ENCODE measurements around the gene KLK11.
"Not testable (repeated sequence)": the region's sequence is repeated elsewhere in the genome, so short reads cannot be mapped to it uniquely, and the experiment has no call there.

Gene KLK11

DNA sequence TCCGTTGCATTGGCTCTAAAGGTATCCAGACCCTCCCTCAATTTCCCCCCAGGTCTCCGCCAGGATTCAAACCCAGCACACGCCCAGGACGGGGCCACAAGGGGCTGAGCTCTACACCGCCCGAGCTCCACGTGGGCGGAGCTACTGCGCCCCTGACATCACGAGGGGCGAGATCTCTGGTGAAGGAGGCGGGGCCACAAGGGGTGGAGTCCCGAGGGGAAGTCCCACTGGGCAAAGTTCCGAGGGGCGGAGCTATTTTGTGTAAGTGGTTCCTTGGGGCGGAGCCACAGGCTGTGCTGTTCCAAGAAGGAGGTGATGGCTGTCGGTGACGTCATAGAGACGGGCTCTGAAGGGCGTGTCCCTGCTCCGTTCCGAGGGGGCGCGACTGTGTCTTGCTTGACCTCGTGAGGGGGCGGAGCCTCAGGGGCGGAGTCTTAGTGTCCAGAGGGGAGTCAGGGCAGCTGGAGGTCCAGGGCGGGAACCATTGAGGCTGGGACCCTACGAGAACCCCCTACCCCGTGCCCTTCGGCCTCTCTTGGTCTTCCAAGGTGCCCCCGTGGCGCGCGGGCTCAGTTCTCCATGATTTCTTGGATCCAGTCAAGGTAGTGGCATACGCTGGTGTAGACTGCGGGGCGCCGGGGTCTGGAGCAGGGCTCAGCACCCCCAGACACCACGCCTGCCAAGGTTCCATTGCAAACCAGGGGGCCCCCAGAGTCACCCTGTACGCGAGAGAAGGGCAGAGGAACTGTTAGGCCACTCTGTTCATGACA lies 23.7 kb downstream of the KLK11 start:
- FAIRE-seq: no peak

DNA sequence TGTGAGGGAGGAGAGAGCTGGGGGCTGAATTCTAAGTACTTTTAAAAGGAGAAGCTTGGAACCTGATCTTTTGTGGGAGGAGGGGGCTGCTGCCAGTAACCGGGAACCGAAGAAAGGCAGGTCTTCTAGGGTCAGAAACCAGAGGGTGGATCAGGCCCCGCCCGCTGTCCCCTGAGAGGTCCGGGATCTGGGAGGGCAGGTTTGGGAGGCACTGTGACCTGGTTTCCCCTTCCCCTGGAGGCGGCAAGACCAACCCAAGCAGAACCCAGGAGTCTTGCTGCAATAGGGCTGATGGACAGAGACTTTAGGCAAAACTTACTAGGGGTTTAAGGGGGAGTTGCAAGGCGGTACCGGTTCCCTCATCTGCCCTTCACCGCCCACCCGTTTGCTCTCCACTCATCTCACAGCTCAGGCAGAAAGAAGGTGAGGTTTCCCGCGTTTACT lies 24.3 kb downstream of the KLK11 start:
- no peak for FAIRE-seq

DNA sequence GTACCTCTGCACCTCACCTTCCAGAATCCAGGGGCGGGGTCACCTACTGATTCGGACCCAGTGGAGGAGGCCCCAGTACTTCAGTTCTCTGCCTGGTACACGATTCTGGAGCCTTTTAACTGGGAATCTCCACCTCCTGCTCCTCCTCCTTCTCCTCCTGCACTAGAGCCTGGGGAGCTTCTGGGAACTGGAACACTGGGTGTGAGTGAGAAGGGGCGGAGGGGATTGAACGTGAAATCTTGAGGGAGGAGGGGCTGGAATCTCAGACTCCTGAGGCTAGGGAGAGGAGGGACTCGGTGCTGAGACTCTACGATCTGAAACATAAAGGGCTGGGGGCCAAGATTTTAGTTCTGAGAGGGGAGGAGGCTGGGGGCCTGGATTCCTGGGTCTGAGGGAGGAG lies 24.9 kb downstream of the KLK11 start, which contains the start of gene KLK8:
TSS of gene KLK8 (minus strand) at position 90 of the 400 bp plus-strand sequence. CDS start 437 bp downstream, outside the sequence.
- FAIRE-seq: no peak

DNA sequence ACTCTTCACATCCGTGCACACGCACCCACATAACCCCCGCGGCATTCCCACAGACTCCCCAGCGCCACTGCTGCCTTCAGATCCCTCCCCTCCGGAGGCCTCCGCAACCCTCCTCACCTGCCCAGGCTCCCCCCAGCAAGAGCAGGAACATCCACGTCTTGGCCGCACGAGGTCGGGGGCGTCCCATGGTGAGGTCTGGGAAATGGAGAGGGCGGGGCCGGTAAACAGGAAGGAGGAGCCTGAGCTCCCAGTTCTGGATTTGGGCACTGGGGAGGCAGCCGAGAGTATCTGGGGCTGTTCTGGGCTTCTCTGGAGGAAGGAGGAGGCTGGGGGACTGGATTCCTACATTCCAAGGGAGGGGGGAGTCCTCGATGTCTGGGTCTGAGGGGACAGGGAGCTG lies 25.4 kb downstream of the KLK11 start:
- no peak for FAIRE-seq

DNA sequence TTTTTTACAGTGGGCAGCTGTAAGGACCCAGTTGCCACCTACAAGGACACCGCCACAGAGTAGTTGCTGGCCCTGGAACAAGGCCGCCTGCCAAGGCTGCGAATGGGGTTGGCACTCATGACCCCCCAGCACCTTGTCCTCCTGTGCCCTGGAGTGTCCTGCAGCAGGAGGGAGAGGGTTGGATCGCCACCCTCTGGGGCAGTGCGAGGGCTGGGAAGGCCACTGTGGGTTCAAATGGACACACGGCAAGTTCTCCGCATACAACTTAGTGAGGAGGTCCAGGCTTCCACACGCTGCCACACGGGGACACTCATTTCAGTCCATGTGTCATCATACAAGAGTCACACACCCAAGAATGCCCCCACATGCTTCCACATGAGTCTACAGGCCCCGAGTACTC lies 26.0 kb downstream of the KLK11 start:
- FAIRE-seq: no peak

DNA sequence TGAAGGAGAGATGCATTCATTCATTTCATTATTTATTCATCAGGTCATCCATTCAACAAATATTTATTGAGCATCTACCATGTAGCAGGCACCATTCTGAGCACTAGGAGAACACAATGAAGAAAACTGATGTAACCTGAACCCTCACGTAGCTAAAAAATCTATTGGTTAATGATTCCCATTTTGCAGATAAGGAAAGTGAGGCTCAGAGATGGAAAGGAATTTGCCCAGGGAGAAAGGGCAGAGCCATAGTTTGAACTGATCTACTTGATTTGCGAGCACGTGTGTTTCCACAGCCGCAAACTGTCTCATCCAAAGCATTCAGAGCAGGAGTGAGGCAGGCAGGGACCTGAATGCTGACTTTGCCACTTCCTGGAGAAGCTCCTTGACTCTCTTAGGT lies 27.7 kb downstream of the KLK11 start:
- FAIRE-seq: no peak

DNA sequence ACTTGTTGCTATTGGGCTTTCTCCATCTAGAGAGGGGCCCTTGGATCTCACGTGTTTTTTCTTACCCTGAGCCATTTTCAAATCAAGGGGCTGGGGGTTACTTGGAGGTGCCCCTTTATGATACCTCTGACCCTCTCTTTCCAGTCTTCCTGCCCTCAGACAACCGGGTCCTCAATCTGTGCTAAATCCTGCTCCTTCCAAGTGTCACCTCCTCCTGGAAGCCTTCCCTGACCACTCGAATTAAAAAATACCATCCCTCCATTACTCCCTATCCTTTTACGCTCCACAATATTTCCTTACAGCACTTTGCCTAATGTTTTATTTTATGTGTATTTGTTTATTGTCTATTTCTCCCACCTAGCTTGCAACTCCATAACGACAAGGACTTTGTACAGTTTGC lies 28.4 kb downstream of the KLK11 start:
- no peak for FAIRE-seq

DNA sequence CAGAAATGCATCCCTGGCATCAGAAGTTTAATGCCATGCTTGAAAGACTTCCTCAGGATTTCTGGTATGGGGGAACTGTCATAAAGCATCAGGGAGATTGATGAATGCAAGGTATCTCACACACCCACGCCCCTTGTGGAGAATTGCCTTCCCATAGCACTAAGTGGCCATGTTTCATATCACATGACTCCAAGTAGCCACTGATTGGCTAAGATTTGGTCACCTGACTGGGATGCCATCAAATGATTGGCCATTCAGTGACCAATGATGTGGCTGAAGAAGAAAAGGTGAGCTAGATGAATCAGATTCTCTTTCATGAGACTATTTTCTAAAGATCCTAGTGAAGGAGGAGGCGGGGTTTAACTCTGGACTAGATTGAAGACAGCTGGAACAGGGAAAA lies 32.3 kb downstream of the KLK11 start:
- no peak for FAIRE-seq

DNA sequence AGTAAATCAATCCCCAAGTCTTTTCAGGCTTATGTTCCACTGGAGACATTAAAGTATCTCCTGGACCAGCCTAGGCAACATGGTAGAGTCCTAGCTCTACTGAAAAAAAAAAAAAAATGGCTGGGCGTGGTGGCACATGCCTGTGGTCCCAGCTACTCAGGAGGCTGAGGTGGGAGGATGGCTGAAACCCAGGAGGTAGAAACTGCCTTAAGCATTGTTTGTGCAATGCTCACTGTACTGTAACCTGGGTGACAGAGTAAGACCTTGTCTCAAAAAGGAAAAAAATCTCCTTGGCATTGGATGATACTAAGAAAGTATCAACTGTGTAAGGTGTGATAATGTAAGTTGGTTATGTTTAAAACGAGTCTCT lies 33.8 kb downstream of the KLK11 start:
- FAIRE-seq: no peak

DNA sequence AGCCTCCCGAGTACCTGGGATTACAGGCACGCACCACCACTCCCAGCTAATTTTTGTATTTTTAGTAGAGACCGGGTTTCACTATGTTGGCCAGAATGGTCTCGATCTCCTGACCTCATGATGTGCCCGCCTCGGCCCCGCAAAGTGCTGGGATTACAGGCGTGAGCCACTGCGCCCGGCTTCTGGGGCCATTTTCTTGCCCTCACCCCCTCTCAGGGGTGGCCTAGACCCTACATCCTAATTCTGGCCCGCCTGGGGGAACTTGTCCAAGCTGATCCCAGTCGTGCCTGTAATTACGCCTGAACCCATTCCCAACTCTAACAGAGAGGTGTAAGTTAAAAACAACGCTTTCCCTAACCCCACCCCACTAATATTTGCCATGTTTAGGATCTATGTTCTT lies 42.0 kb downstream of the KLK11 start:
- FAIRE-seq: not testable (repeated sequence)

DNA sequence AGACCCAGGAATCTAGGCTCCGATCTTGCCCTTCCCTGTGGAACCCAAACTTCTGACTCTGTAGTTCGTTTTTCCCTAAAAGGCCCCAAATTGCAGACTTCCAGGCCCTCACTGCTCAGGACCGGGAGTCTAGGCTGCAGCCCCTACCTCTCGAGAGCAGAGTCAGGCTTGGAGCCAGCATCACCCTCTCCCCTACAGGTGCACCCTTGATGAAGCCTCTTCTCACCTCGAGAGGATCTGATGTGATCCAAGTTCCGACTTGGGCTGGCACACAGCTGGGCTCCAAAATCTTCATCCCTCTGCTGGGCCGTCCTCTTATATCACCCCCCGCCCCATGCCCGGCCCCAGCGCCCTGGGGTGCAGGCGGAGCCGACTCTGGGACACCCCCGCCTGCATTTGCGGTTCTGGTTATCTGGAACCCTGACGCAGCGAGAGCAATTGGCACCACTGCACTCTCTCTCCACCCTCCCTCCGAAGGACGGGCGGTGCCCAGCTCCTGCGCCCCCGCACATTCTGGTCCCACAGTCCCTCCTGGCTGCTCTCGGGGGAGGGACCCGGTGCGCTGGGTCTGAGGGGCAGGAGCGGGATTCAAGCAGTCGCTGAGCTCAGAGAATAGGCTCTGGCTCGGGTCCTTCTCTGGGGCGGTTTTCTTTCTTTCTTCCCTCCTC lies 42.7 kb downstream of the KLK11 start, which contains the start of gene KLK7:
TSS of gene KLK7 (minus strand) at position 293 of the 668 bp plus-strand sequence. CDS start 1,518 bp downstream, outside the sequence.
- FAIRE-seq: no peak

DNA sequence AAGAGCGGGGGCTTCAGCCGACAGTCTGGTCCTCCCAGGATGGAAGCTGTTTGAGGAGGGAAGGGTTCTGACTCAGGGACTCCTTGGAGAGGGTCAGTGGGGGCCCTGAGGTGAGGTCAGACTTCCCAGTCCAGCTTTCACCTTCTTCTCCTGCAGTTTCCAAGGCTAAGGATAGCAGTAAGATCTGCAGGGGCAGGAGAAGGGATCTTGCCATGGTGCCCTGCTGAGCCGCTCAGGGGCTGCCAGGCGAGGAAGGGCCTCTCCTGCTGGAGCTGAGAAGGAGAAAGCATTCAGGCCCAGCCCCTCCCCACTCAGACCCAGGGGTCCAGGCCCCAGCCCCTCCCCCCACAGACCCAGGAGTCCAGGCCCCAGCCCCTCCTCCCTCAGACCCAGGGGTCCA lies 44.2 kb downstream of the KLK11 start:
- FAIRE-seq: no peak

DNA sequence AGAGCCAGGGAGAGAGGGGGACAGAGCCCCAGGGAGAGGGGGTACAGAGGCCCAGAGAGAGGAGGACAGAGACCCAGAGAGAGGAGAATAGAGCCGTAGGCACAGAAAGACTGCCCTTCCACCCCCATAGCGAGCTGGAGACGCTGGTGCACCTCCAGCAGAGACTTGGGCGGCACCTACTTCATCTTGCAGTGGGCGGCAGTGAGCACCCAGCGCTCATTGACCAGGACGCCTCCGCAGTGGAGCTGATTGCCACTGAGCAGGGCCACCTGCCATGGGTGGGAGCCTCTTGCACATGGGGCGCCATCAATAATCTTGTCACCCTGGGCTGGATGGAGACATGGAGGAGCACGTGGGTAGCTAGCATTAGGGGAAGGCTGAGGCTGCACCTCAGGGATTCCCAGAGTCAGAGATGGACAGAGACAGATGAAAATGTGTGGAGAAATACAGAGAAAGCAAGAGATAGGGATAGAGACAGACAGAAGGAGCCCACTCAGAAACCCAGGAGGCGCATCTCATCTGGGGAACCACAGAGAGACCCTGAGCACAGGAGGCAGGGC lies 44.7 kb downstream of the KLK11 start:
- no peak for FAIRE-seq

DNA sequence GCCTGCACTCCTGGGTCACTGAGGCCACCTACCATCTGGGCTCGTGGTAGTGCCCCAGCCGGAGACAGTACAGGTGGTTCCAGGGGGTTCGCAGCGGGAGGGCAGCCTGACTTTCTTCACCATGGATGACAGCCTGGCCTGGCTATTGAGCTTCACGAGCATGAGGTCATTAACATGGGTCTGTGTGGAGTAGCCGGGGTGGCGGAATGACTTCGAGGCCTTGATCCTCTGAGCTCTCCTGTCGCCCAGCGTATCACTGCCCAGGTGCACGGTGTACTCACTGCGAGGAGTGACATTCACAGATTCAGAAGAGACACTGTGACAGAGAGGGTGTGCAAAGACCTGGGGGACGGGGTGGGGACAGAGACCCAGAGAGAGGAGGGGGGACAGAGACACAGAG lies 46.2 kb downstream of the KLK11 start:
- no peak for FAIRE-seq

DNA sequence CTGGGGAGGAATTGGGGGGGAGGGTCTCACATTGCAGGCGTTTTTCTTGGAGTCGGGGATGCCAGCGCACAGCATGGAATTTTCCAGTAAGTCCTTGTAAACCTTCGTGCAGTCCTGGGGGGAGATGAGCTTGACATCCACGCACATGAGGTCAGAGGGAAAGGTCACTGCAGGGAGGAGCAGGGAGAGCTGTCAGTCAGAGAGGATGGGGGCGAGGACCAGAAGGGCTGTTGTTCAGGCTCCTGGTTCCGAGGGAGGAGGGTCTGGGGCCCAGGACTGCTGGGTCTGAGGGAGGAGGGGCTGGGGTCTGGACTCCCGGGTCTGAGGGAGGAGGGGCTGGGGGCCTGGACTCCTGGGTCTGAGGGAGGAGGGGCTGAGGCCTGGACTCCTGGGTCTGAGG lies 46.7 kb downstream of the KLK11 start:
- FAIRE-seq: no peak

DNA sequence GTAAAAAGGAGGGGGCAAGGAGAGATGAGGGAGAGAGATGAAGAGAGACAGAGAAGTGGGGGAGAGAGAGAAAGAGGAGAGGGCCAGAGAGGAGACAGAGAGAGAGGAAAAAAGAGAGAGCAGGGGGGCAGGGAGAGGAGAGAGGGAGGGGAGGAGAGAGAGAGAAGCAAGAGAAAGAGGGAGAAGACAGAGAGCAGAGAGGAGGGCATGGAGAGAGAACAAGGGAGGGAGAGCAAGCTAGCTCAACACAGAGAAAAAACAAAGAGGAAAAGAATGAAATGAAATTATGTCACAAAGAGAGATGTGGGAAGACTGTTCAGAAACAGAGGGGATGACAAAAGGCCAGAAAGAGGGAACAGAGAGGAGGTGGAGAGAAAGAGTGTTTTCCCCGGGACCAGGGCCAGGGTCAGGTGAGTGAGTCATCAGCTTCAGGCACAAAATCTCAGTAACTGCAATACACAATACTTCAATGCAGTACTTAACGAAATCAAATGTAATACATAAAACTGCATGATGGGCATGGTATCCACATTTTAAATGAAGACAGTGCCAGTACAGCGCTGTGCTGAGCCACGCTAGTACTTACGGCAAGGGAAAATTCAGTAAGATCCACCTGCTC lies 47.5 kb downstream of the KLK11 start:
- no peak for FAIRE-seq

DNA sequence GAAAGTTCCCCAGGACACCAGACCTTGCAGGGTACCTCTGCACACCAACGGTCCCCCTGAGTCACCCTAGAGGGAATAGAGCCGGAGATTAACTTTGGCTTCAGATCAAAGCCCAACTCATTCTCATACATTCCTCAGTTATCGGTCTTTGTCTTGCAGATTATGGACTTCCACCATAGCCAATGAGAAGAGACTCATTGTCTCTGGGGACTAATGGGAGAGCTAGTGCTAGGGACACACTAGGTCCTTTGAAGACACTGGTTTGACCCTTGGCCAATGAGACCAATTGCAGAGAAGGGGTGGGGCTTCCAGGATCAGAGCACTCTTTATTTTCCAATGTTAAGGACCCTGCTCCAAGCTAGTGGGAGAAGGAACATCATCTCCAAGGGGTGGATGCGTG lies 48.8 kb downstream of the KLK11 start:
- FAIRE-seq: no peak

DNA sequence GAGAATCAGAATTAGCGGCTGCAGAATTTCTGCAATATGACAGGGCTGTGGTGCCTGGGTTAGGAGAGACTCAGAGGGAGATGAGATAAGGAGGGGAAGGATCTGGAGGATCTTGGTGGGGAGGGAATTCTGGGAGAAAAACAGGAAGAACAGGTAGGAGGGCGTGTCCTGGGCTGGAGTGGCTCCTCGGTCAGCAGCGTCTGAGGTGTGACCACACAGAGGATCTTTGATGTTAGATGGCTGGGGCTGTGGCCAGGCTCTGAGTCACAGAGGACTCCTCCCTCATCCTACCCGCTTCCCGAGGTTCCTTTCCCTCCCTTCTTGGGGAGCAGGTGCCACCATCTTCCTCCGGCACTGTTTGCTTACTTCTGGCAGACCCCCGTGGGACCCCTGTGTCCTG lies 50.6 kb downstream of the KLK11 start:
- FAIRE-seq: no peak

DNA sequence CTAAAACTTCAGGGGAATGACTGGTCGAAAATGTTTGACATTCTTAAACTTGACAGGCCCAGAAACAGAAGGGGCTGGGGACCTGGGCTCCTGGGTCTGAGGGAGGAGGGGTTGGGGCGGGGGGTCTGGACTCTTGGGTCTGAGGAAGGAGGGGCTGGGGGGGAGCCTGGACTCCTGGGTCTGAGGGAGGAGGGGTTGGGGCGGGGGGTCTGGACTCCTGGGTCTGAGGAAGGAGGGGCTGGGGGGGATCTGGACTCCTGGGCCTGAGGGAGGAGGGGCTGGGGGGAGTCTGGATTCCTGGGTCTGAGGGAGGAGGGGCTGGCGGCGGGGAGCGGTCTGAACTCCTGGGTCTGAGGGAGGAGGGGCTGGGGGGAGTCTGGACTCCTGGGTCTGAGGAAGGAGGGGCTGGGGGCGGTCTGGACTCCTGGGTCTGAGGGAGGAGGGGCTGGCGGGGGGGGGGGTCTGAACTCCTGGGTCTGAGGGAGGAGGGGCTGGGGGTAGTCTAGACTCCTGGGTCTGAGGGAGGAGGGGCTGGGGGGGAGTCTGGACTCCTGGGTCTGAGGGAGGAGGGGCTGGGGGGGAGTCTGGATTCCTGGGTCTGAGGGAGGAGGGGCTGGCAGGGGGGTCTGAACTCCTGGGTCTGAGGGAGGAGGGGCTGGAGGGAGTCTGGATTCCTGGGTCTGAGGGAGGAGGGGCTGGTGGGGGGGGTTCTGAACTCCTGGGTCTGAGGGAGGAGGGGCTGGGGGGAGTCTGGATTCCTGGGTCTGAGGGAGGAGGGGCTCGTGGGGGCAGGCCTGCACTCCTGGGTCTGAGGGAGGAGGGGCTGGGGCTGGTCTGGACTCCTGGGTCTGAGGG lies 51.5 kb downstream of the KLK11 start:
- FAIRE-seq: no peak

DNA sequence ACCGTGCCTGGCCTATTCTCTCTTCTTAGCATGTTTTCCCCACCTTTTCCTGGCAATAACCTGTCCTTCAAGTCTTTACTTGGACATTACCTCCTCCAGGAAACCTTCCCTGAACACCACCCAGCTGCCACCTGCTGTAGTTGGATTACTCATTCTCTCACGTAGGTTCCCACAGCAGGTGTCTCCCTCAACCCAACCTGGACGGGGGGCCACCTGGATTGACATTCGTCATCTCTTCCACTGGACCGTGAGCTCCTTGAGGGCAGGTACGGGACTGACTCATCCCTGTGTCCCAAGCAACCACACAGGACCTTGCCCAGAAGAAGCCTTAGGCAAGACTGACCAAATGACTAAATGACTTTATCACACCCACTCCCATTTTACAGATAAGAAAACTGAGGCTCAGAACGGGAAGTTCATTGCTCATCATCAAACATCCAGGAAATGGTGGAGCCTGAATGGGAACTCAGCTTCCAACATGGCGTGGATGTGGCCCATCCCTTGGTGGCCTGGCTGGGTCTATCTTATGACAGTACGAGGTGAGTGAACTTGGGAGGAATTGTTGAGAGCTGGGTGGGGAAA lies 53.5 kb downstream of the KLK11 start:
- no peak for FAIRE-seq
